HepG2 (cell line): Measurements from ENCODE around the gene AP3D1. TPM values are rescaled to one million over a fixed set of nuclear protein-coding genes. Genes with fewer than 3 reads are reported as not detected.

Experiments
- AGO2 ChIP-seq: fragments of 200-400 bp; formaldehyde crosslinking; optimal IDR thresholded peaks from 2 replicates; pipeline ENCODE3; 2017; ENCODE audit warnings: mild to moderate bottlenecking, low read depth, low read length, moderate library complexity
- AHR ChIP-seq: IDR thresholded peaks from 2 replicates; pipeline ENCODE4 v1.6.1; 2018; ENCODE audit warnings: missing genetic modification reagents, missing compliant biosample characterization
- ASH2L ChIP-seq: fragments of 300-600, 200-600 bp; sonication (generic); IDR thresholded peaks from 2 replicates; pipeline ENCODE4 v1.7.0; 2017; ENCODE audit warnings: low read depth, mild to moderate bottlenecking, moderate library complexity, mixed read lengths, low read length; ENCODE audit not compliant: insufficient read length
- DR1 ChIP-seq: sonication (generic); formaldehyde crosslinking; IDR thresholded peaks from 2 replicates; pipeline ENCODE4 v1.8.0; 2021; ENCODE audit warnings: mild to moderate bottlenecking, missing genetic modification reagents, inconsistent platforms
- ERF ChIP-seq: IDR thresholded peaks from 2 replicates; pipeline ENCODE4 v1.6.1; 2018; ENCODE audit warnings: missing biosample characterization, missing genetic modification reagents
- HINFP ChIP-seq: sonication (generic); formaldehyde crosslinking; IDR thresholded peaks from 2 replicates; pipeline ENCODE4 v1.4.0; 2020; ENCODE audit warnings: low read depth, mild to moderate bottlenecking, missing genetic modification reagents
- MAFK ChIP-seq, 2 experiments: IDR thresholded peaks in 1 of 2; conservative IDR thresholded peaks in 1 of 2; 2 replicates each; pipeline ENCODE4 v1.6.1; 2011; ENCODE audit warnings: improper control_type of control experiment in 2 of 2, low read length in 2 of 2
- MED13 ChIP-seq: sonication (generic); formaldehyde crosslinking; IDR thresholded peaks from 2 replicates; pipeline ENCODE4 v1.5.0; 2020; ENCODE audit warnings: missing genetic modification reagents
- MNT ChIP-seq: fragments of 450-650 bp; IDR thresholded peaks from 2 replicates; pipeline ENCODE4 v1.6.1; 2016
- MXD1 ChIP-seq: sonication (generic); formaldehyde crosslinking; IDR thresholded peaks from 2 replicates; pipeline ENCODE4 v1.4.0; 2020; ENCODE audit warnings: mild to moderate bottlenecking, missing genetic modification reagents
- NR2F6 ChIP-seq, 2 experiments: IDR thresholded peaks; 2 replicates each; pipeline ENCODE4 v1.6.1; 2016; ENCODE audit warnings: antibody characterized with exemption in 1 of 2, mild to moderate bottlenecking in 1 of 2
- RBM22 ChIP-seq: fragments of 200-400 bp; formaldehyde crosslinking; optimal IDR thresholded peaks from 2 replicates; pipeline ENCODE3; 2017; ENCODE audit warnings: mild to moderate bottlenecking, low read length, moderate library complexity
- ZBTB14 ChIP-seq: sonication (generic); formaldehyde crosslinking; IDR thresholded peaks from 2 replicates; pipeline ENCODE4 v1.4.0; 2020; ENCODE audit warnings: missing genetic modification reagents
- ZBTB4 ChIP-seq: sonication (generic); formaldehyde crosslinking; IDR thresholded peaks from 2 replicates; pipeline ENCODE4 v1.4.0; 2020; ENCODE audit warnings: missing genetic modification reagents, mild to moderate bottlenecking, borderline replicate concordance
- ZBTB43 ChIP-seq: sonication (generic); formaldehyde crosslinking; conservative IDR thresholded peaks from 2 replicates; pipeline ENCODE4 v1.4.0; 2020; ENCODE audit warnings: missing genetic modification reagents
- ZNF121 ChIP-seq: sonication (generic); formaldehyde crosslinking; IDR thresholded peaks from 2 replicates; pipeline ENCODE4 v1.5.0; 2020; ENCODE audit warnings: mild to moderate bottlenecking, missing genetic modification reagents
- ZNF446 ChIP-seq: sonication (generic); formaldehyde crosslinking; IDR thresholded peaks from 2 replicates; pipeline ENCODE4 v1.5.0; 2020; ENCODE audit warnings: mild to moderate bottlenecking, missing genetic modification reagents
- ZNF737 ChIP-seq: sonication (generic); formaldehyde crosslinking; IDR thresholded peaks from 2 replicates; pipeline ENCODE4 v1.5.0; 2020; ENCODE audit warnings: missing genetic modification reagents, mild to moderate bottlenecking, borderline replicate concordance
- ZNF766 ChIP-seq: sonication (generic); formaldehyde crosslinking; IDR thresholded peaks from 2 replicates; pipeline ENCODE4 v1.5.0; 2020; ENCODE audit warnings: missing genetic modification reagents, borderline replicate concordance
- polyA plus RNA-seq, 8 experiments: library from polyadenylated mRNA; depleted of rRNA in 3 of 8; stranded (reverse) in 7 of 8; unstranded in 1 of 8; fragments of >200 nt; fragmentation: Illumina TruSeq in 4 of 8; extraction: Trizol in 4 of 8; gene quantifications; 2 replicates each; pipeline versions ENCODE4 v1.2.1 to v1.2.3, GENCODE V29; 2011 to 2016; ENCODE audit warnings: low read depth in 4 of 8, missing spikeins in 1 of 8, mixed read lengths in 1 of 8; ENCODE audit not compliant: insufficient read depth in 1 of 8
- total RNA-seq, 5 experiments: library from RNA; depleted of rRNA; stranded (reverse); fragments of >200 nt; fragmentation: Illumina TruSeq; extraction: Trizol; gene quantifications; 2 replicates each; pipeline ENCODE4 v1.2.3, GENCODE V29; 2016; ENCODE audit warnings: low read depth in 1 of 5

The AP3D1 gene
- total and polyA plus RNA-seq, 2 of the 13 experiments (the other 11 are each of a cell fraction or from before 2014, with no cell fraction given) = 68.0 to 82.6 TPM

GRCh38 chr19:2060884-2061494 lies 90.4 kb downstream of the AP3D1 start (continued):
- no peak; the same call in 1 of the 2 replicates for TF ChIP-seq ZBTB4 (CRISPR knock-in tag)
- TF ChIP-seq AGO2 = peak; percentile 76
- 0 out of 2 replicates have a peak, but pooled peaks have one; percentile 80 for TF ChIP-seq ZNF446 (CRISPR knock-in tag)
- peak; percentile 6 for TF ChIP-seq ASH2L
- 0 out of 2 replicates have a peak, but pooled peaks have one; percentile 15 for TF ChIP-seq ZBTB43 (CRISPR knock-in tag)
- peak; percentile 32; the same call in 1 of the 2 replicates for TF ChIP-seq MED13
- TF ChIP-seq MAFK (conservative IDR thresholded peaks at IDR 0.05 in 1 of 2, IDR thresholded peaks at IDR 0.05 in 1 of 2; ENCODE audit: low read length in 2 of 2) = 0 out of 4 replicates have a peak, but pooled peaks of 1 of the 2 experiments have one; percentile 21
- TF ChIP-seq NR2F6 (IDR thresholded peaks at IDR 0.05) = no peak
- TF ChIP-seq NR2F6 (CRISPR knock-in tag; IDR thresholded peaks at IDR 0.05) = 0 out of 2 replicates have a peak, but pooled peaks have one; percentile 4
- TF ChIP-seq AHR (CRISPR knock-in tag) = no peak
- TF ChIP-seq HINFP (CRISPR knock-in tag) = peak; percentile 24; the same call in 1 of the 2 replicates
- no peak for TF ChIP-seq DR1
- TF ChIP-seq MXD1 = peak; percentile 69
- 0 out of 2 replicates have a peak, but pooled peaks have one; percentile 4 for TF ChIP-seq ZBTB14 (CRISPR knock-in tag)
- peak; percentile 41; the same call in 1 of the 2 replicates for TF ChIP-seq ERF (CRISPR knock-in tag)
- TF ChIP-seq RBM22 = no peak
- TF ChIP-seq ZNF766 (CRISPR knock-in tag) = peak; percentile 18; the same call in 1 of the 2 replicates
- no peak for TF ChIP-seq ZNF121 (CRISPR knock-in tag)
- 0 out of 2 replicates have a peak, but pooled peaks have one; percentile 22 for TF ChIP-seq ZNF737 (CRISPR knock-in tag)
- peak; percentile 32; the same call in 1 of the 2 replicates for TF ChIP-seq MNT
